NCI-H226 (cell line): ENCODE measurements around the gene MT1X.

Source experiments
- DNase-seq: peaks from one replicate; pipeline ENCODE4 v3.0.0-alpha.2; 2015

MT1X gene

DNA sequence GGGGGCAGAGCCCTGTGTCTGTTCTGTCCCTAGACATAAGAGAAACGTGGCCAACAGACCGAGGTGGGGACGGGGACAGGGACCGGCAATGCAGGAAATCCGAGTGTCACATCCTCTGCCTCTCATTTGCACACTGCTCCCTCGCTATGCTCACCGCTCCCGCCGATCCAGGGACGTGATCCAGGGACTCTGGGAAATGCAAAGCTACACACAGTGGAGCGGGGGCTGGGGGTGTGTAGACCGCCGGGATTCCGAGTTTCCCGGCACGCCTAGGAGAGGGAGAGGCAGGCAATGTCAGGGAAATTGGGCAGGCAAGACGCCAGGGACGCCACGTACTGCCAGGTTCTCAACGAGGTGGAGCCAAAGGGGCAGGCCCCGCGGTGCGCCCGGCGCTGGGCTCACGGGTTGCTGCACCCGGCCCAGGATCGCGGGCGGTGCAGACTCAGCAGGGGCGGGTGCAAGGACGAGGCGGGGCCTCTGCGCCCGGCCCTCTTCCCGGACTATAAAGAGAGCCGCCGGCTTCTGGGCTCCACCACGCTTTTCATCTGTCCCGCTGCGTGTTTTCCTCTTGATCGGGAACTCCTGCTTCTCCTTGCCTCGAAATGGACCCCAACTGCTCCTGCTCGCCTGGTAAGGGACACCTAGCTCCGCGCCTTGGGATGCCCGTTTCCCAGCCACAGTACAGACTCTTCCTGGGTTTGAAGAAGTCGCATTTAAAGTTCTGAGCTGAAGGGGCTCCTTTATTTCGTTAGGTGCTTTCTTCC is at the start of gene MT1X:
Gene MT1X (plus strand): TSS at position 532 of the 764 bp plus-strand sequence. CDS start 71 bp downstream, at position 603.
- peak; percentile 91 for DNase-seq

- DNase-seq, result no peak
Measured at GRCh38 chr16:56632848-56633365, 49.4 kb upstream of the MT1X start.

DNA sequence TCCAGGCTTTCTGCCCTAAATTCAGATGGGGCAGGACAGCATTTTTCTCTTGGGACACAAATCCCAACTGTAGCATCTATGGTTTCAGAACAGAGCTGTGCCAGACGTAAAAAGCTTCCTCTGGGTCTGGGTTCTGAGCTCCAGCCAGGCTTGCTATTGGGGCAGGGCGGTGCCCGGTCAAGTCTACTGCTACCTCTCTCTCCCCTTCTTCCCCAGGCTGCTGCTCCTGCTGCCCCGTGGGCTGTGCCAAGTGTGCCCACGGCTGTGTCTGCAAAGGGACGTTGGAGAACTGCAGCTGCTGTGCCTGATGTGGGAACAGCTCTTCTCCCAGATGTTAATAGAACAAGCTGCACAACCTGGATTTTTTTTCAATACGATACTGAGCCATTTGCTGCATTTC is 48.7 kb upstream of the MT1X start:
- no peak for DNase-seq

- DNase-seq, result no peak
Measured at GRCh38 chr16:56634715-56635440, 47.4 kb upstream of the MT1X start.

DNA sequence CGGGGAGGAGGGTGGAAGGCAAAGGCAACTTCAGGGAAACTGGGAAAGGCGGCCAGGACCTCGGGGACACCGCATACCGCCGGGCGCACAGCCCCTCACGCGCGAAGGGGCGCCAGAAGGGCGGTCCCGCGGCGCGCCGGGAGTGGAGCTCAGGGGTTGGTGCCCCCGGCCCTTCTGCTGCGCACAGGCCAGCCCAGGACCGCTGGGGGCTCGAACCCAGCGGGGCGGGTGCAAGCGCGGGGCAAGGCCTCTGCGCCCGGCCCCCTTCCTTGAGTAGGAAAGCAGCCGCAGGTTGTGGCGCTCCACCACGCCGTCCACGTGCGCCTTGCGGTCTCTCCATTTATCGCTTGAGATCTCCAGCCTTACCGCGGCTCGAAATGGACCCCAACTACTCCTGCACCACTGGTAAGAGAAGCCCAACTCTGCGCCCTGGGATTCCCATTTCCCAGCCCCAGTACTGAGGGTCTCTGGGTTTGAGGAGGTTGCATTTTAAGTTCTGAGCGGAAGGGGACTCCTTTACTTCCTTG is 46.8 kb upstream of the MT1X start:
- DNase-seq, result no peak

DNA sequence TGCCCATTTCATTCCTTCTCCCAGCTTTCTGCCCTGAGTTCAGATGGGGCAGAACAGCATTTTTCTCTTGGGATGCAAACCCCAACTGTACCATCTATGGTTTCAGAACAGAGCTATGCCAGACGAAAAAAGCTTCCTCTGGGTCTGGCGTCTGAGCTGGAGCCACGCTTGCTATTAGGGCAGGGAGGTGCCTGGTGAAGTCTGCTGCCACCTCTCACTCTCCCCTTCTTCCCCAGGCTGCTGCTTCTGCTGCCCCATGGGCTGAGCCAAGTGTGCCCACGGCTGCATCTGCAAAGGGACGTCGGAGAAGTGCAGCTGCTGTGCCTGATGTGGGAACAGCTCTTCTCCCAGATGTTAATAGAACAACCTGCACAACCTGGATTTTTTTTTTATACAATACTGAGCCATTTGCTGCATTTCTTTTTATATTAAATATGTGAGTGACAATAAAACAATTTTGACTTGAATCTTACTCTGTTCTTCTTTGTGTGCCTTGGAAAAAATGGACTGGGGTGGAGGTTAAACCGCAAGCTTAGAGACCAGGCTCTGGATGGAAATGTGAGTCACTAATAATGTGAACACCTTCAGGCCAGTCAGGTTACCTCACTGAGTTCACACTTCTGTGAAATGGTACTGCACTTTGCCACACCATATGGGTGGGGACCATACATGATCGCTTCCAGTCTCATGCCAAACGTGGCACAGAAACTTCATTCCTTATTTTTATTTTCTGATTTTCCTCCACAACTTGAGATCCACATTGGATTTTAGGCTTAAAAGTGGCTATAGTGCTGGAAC is 45.5 kb upstream of the MT1X start:
- DNase-seq, result no peak

DNA sequence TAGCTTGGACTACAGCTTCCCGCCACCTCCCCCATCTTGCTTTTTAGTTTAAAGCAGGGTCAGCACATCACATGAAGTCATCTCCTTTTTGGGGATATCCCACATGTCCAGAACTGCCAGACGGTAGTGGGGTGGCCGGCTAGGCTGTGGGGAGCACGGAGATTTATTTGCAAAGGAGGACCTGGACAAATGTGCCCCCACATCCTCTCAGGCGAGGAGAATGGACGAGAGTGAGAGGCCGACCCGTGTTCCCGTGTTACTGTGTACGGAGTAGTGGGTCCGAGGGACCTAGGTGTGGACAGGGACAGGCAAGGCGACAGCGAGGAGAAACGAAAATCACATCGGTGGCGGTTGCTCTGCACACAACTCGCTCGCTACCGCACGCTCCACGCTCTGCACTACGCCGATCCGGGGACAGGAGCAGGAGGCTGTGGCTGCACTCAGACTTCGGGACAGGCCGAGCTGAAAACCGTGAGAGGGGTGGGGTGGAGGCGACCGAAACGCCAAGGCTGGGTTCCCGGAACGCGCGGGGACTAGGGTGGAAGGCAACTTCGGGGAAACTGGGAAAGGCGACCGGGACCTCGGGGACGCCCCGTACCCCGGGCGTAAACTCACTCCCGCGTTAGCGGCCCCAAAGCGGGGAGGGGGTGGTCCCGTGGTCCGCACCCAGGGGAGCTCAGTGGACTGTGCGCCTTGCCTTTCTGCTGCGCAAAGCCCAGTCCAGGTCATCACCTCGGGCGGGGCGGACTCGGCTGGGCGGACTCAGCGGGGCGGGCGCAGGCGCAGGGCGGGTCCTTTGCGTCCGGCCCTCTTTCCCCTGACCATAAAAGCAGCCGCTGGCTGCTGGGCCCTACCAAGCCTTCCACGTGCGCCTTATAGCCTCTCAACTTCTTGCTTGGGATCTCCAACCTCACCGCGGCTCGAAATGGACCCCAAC is 44.2 kb upstream of the MT1X start, which contains the start of gene MT1A:
Gene MT1A (plus strand): TSS at position 853 of the 937 bp plus-strand sequence. CDS start 73 bp downstream, at position 926.
- no peak for DNase-seq

DNA sequence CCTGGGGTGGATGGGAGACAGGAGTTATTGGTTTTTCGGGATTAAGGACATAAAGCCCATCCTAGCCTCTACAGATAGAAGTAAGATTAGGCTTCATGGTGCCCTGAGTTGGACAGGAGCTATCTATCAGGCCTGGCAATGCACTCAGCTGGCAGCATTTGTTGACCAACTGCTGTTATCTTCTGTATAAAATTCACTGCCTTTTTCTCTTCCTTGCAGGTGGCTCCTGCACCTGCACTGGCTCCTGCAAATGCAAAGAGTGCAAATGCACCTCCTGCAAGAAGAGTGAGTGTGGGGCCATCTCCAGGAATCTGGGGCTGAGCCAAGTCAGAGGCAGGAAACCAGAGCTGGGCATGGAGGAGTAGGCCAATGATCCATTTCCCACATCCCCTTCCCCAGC is 43.2 kb upstream of the MT1X start:
- no peak for DNase-seq

DNA sequence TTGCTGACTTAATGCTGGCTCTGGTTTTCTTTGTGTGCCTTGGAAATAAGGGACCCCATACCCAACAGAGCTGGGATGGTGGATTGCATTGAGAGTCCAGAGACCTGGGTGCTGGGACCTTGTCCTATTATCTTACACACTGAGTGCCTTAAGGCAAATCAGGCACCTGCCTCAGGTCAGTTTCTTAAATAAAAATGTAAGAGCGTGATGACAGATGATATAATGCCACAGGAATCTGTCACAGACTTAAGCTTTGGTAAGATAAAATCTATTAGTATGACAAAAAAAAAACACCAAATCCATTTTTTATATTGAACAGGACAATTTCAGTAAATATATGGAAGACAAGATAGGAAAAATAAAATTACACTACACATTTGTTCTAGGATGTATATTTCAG is 42.2 kb upstream of the MT1X start:
- DNase-seq, result no peak

- no peak for DNase-seq
Measured at GRCh38 chr16:56641166-56641565, 41.1 kb upstream of the MT1X start.

GRCh38 chr16:56643080-56643778 is 39.0 kb upstream of the MT1X start:
- peak; percentile 88 for DNase-seq

GRCh38 chr16:56643833-56644232 is 38.4 kb upstream of the MT1X start:
- DNase-seq, result no peak

DNA sequence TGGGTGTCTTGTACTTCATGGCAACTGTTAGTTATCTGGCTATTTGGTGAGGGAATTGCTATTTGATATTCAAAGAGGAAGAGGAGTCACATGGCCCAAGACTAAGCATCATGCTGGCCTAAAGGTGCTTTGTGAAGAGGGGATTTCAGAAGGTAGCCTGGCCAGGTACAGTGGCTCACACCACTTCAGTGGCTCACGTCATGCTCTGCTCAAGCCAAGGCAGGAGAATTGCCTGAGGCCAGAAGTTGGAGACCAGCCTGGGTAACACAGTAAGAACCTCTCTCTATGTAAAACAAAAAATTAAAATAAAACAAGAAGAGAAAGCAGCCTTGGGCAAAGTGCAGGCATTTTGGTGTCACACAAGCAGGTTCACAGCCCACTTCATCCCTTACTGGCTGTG is 37.0 kb upstream of the MT1X start:
- DNase-seq, result no peak

GRCh38 chr16:56645838-56646237 is 36.4 kb upstream of the MT1X start:
- DNase-seq, result no peak

DNA sequence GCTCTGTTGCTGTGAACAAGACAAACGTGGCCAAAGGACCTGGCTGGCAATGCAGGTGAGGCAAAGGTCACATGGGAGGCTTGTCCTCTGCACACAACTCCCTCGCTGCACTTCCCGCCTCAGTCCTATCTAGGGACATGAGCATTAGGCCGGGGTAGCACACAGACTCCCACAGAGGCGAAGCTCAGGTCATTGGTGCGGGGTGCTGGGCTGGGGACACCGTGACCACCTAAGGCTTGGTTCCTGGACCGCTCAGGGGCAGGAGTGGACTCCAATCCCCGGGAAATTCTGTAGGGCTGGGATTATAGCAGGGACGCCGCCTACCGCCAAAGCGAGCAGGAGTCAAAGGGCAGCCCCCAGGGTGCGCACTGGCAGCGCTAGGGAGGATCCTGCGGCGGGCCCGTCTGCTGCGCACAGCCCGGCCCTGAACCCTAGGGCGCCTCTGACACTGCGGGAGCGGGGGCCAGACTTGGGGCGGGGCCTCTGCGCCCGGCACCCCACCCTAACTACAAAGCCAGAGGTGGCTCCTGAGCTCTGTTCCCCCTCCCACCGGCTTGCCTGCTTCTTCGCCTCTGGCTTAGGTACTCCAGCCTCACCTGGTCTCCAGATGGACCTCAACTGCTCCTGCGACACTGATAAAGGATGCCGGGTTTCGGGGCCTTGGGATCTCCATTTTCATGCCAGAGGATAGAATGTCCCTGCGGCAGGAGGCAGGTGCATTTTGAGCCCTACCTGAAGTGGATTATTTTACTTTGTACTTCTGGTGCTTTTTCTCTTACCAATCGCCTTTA is 34.4 kb upstream of the MT1X start:
- DNase-seq, result no peak

DNA sequence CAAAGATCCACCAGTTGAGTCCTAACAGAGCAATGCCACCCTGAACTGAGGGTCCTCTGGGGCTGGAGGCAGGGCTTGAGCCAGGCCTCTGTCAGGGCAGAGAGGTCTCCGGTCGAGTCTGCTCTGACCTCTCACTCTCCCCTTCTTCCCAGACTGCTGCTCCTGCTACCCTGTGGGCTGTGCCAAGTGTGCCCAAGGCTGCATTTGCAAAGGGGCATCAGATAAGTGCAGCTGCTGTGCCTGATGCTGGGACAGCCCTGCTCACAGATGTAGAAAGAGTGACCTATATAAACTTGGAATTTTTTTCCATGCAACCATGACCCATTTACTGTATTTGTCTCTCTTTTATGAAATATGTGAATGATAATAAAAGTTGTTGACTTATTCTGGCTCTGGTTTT is 33.0 kb upstream of the MT1X start:
- no peak for DNase-seq

- no peak for DNase-seq
Measured at GRCh38 chr16:56649820-56650219, 32.5 kb upstream of the MT1X start.

DNA sequence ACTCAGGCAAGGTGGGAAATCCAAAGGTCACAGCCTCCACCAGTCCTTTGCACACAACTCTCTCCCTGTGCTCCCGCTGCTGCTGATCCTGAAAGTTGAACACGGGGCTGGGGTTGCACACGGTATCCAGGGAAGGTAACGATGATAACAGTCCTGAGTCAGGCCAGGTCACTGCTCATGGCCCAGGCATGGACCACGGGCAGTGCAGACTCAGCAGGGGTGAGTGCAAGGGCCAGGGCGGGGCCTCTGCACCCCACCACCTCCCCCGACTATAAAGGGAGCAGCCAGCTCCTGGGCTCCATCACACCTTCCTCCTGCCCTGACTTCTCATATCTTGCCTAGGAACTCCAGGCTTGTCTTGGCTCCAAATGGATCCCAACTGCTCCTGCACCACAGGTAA is 30.7 kb upstream of the MT1X start, which contains the start of gene MT1B:
Gene MT1B (plus strand): TSS at position 301 of the 400 bp plus-strand sequence. CDS start 68 bp downstream, at position 369.
- no peak for DNase-seq

- DNase-seq, result no peak
Measured at GRCh38 chr16:56652600-56652999, 29.7 kb upstream of the MT1X start.

DNA sequence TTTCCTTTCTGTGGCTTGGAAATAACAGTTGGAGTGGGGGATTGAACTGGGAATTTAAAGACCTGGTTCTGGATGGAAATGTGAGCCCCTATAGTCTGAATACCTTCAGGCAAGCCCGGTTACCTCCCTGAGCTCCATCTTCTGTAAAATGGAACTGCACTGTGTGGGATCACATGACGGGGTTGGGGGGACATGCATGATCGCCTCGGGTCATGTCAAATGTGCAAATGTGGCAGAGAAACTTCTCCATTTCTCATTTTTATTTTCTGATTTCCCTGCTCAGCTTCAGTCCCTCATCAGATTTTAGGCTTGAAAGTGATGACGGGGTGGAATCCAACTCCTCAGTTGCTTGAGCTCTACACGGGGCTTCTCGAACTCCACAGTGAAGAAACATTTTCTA is 29.1 kb upstream of the MT1X start:
- DNase-seq, result no peak
